Body of pancreas (tissue), 2 donors: ENCODE measurements around the gene PSMD5. TPM values are rescaled to one million over a fixed set of nuclear protein-coding genes. Genes with fewer than 3 reads are reported as not detected.

Experiments
- total RNA-seq, 2 donors: library from RNA; depleted of rRNA; stranded (reverse); fragments of >200 nt; gene quantifications; one replicate each; pipeline ENCODE4 v1.1.0, GENCODE V29; 2016

The PSMD5 gene
- total RNA-seq, 2 donors from 2014 or later = 20.8 to 31.0 TPM

Other genes with a start within 250 kb of the PSMD5 start
- 1 to 10 TPM; 9.6 to 9.9 TPM for gene MEGF9, start 128.5 kb downstream of the PSMD5 start, total RNA-seq
- 10 to 100 TPM; 16.6 to 19.1 TPM for gene FBXW2, start 49.5 kb downstream of the PSMD5 start, total RNA-seq
- 1 to 10 TPM; 5.4 to 6.9 TPM for gene PHF19, start 34.3 kb upstream of the PSMD5 start, total RNA-seq
- gene TRAF1, start 83.9 kb upstream of the PSMD5 start, total RNA-seq = 1 to 10 TPM; 4.4 to 8.2 TPM
- 10 to 100 TPM in 1 of 2 donors, 1 to 10 TPM in 1; 7.3 to 16.1 TPM for gene C5, start 207.4 kb upstream of the PSMD5 start, total RNA-seq
- gene CNTRL, start 232.0 kb upstream of the PSMD5 start, total RNA-seq = 10 to 100 TPM; 16.1 to 20.8 TPM